ENCODE results near the gene PLA2G4D.

Gene PLA2G4D

GRCh38 chr15:42046597-42046996 is 47.8 kb downstream of the PLA2G4D start:
- DNase-seq, result no peak

- DNase-seq, result no peak
Observed at GRCh38 chr15:42045211-42045615, 49.1 kb downstream of the PLA2G4D start.

- no peak for DNase-seq
Observed at GRCh38 chr15:42042602-42043400, 51.6 kb downstream of the PLA2G4D start.

GRCh38 chr15:42038401-42038800 is 56.0 kb downstream of the PLA2G4D start:
- no peak for DNase-seq

- DNase-seq, result no peak
Observed at GRCh38 chr15:42037656-42038055, 56.7 kb downstream of the PLA2G4D start.

GRCh38 chr15:42036966-42037365 is 57.4 kb downstream of the PLA2G4D start:
- DNase-seq, result no peak

GRCh38 chr15:42036112-42036905 is 58.1 kb downstream of the PLA2G4D start:
- DNase-seq, result no peak

- no peak for DNase-seq
Observed at GRCh38 chr15:42035435-42035761, 59.0 kb downstream of the PLA2G4D start.

- no peak for DNase-seq
Observed at GRCh38 chr15:42034628-42035434, 59.5 kb downstream of the PLA2G4D start.

GRCh38 chr15:42033214-42033873 is 61.0 kb downstream of the PLA2G4D start:
- no peak for DNase-seq

GRCh38 chr15:42032376-42033213 is 61.8 kb downstream of the PLA2G4D start:
- DNase-seq, result no peak

GRCh38 chr15:42031198-42031915 is 63.0 kb downstream of the PLA2G4D start:
- DNase-seq, result no peak

GRCh38 chr15:42027521-42027920 is 66.8 kb downstream of the PLA2G4D start:
- DNase-seq, result no peak

GRCh38 chr15:42024303-42024702 is 70.1 kb downstream of the PLA2G4D start:
- no peak for DNase-seq

- no peak for DNase-seq
Observed at GRCh38 chr15:42021593-42021992, 72.8 kb downstream of the PLA2G4D start.

GRCh38 chr15:42020713-42021273 is 73.6 kb downstream of the PLA2G4D start, which contains the start of gene PLA2G4E:
Gene PLA2G4E, minus strand, starts transcription at chr15:42021042. Its CDS starts 12 bp downstream, at chr15:42021030.
- no peak for DNase-seq

- no peak for DNase-seq
Observed at GRCh38 chr15:42018306-42019224, 75.8 kb downstream of the PLA2G4D start.
